GM12878 (cell line): ENCODE measurements around the gene TARBP1. TPM values are rescaled to one million over a fixed set of nuclear protein-coding genes. Genes with fewer than 3 reads are reported as not detected.

Source experiments
- ATAC-seq: fragments of 200-7000 bp; cut with Tn5 transposase; 3 replicates; pipeline ENCODE4 v1.9.1; 2020; ENCODE audit warnings: mild to moderate bottlenecking, moderate library complexity
- BruUV-seq: library from RNA; stranded (reverse); fragments of 400-500 nt; replicated peaks from 2 replicates; lab custom pipeline; 2021; lab: Mats Ljungman, UMichigan
- CTCF ChIA-PET: fragments of 300-600 bp; sonication (Branson Sonifier 250); formaldehyde crosslinking; extraction: SDS; loops from one replicate; lab custom pipeline; 2021; ENCODE audit warnings: inconsistent platforms; lab: Yijun Ruan, JAX
- POLR2A ChIA-PET: fragments of 350-600 bp; formaldehyde crosslinking; extraction: SDS; loops from one replicate; lab custom pipeline; 2021; ENCODE audit warnings: inconsistent platforms; lab: Charles Lee
- RAD21 ChIA-PET: fragments of 300-600 bp; sonication (Branson Sonifier 250); formaldehyde crosslinking; loops from one replicate; lab custom pipeline; 2023; ENCODE audit warnings: antibody characterized with exemption; ENCODE audit not compliant: unreplicated experiment; lab: Charles Lee
- SMC1A ChIA-PET: fragments of 300-600 bp; sonication (Branson Sonifier 250); formaldehyde crosslinking; loops from one replicate; lab custom pipeline; 2023; ENCODE audit not compliant: unreplicated experiment, uncharacterized antibody; lab: Charles Lee
- DNase-seq: peaks from one replicate; pipeline ENCODE4 v3.0.0-alpha.2; 2011; ENCODE audit warnings: low read depth, low spot score
- FAIRE-seq: peaks from 3 replicates; lab custom pipeline; 2011; peaks lifted over from hg19 to GRCh38; lab: Jason Lieb, UNC
- H2AFZ ChIP-seq: 2 replicates; pipeline ENCODE4 v1.6.0; 2011; ENCODE audit warnings: low read depth, low read length, control low read depth; ENCODE audit not compliant: control insufficient read depth
- H3K27ac ChIP-seq: 2 replicates; pipeline ENCODE4 v1.5.1; 2011; ENCODE audit warnings: control low read depth; ENCODE audit not compliant: control insufficient read depth, insufficient read depth
- H3K27me3 ChIP-seq, 2 experiments: replicated peaks in 1 of 2; 2 replicates each; pipeline versions ENCODE4 v1.6.0 to v1.6.1; 2011; ENCODE audit warnings: low read length in 1 of 2; ENCODE audit not compliant: control insufficient read depth in 2 of 2, insufficient read depth in 2 of 2
- H3K36me3 ChIP-seq, 2 experiments: 2 replicates each; pipeline ENCODE4 v1.5.1; 2011; ENCODE audit warnings: low read length in 1 of 2; ENCODE audit not compliant: control insufficient read depth in 2 of 2, insufficient read depth in 2 of 2
- H3K4me1 ChIP-seq: 2 replicates; pipeline ENCODE4 v1.6.1; 2011; ENCODE audit warnings: mild to moderate bottlenecking, low read length, moderate library complexity, mixed read lengths; ENCODE audit not compliant: control insufficient read depth, insufficient read depth
- H3K4me2 ChIP-seq: 2 replicates; pipeline ENCODE4 v1.6.0; 2011; ENCODE audit warnings: control low read depth; ENCODE audit not compliant: control insufficient read depth, insufficient read depth
- H3K4me3 ChIP-seq: fragments of 200-600 bp; sonication (generic); 2 replicates; pipeline ENCODE4 v1.5.1; 2016
- H3K79me2 ChIP-seq: 2 replicates; pipeline ENCODE4 v1.6.0; 2011; ENCODE audit warnings: low read length; ENCODE audit not compliant: control insufficient read depth, insufficient read depth
- H3K9ac ChIP-seq: 2 replicates; pipeline ENCODE4 v1.8.0; 2011; ENCODE audit warnings: low read length, control low read depth, mixed read lengths; ENCODE audit not compliant: control insufficient read depth, insufficient read depth
- H3K9me3 ChIP-seq: replicated peaks from 3 replicates; pipeline ENCODE4 v1.5.1; 2011; ENCODE audit warnings: mild to moderate bottlenecking, low read length; ENCODE audit not compliant: control insufficient read depth, insufficient read depth
- H4K20me1 ChIP-seq: 2 replicates; pipeline ENCODE4 v1.6.0; 2011; ENCODE audit not compliant: control insufficient read depth, insufficient read depth
- CHD2 ChIP-seq: IDR thresholded peaks from 2 replicates; pipeline ENCODE4 v1.6.1; 2011; ENCODE audit warnings: low read depth, low read length, improper control_type of control experiment, borderline replicate concordance
- CTCF ChIP-seq, 3 experiments: IDR thresholded peaks in 2 of 3; conservative IDR thresholded peaks in 1 of 3; 2 replicates each; pipeline ENCODE4 v1.5.1; 2011; ENCODE audit warnings: low read depth in 3 of 3, low read length in 3 of 3, mild to moderate bottlenecking in 3 of 3, control low read depth in 2 of 3, moderate library complexity in 2 of 3, inconsistent platforms in 1 of 3, mixed read lengths in 1 of 3; ENCODE audit not compliant: control insufficient read depth in 2 of 3, insufficient read depth in 1 of 3; ENCODE audit errors: extremely low read depth in 1 of 3
- MEF2B ChIP-seq: fragments of 450-650 bp; IDR thresholded peaks from 2 replicates; pipeline ENCODE4 v1.6.1; 2018; ENCODE audit warnings: mild to moderate bottlenecking, moderate library complexity; ENCODE audit not compliant: partially characterized antibody, poor library complexity, severe bottlenecking
- RAD21 ChIP-seq: IDR thresholded peaks from 2 replicates; pipeline ENCODE4 v1.6.1; 2011; ENCODE audit warnings: mild to moderate bottlenecking, low read depth, low read length, moderate library complexity; ENCODE audit not compliant: insufficient read depth
- RFX5 ChIP-seq: IDR thresholded peaks from 2 replicates; pipeline ENCODE4 v1.6.1; 2011; ENCODE audit warnings: low read depth, low read length, improper control_type of control experiment
- WGBS: methylation state at CpG from one replicate; pipeline ENCODE4 v1.1.6; 2016; ENCODE audit warnings: low lambda C conversion rate; ENCODE audit not compliant: insufficient replicate concordance, insufficient coverage; ENCODE audit errors: missing lambda C conversion rate; 5-methylcytosine and 5-hydroxymethylcytosine counted together
- in situ Hi-C: fragments of 300-500 bp; cut with MboI; formaldehyde crosslinking; loops from 9 replicates; pipeline ENCODE4 v1.14.3; 2018; ENCODE audit warnings: mixed read lengths
- intact Hi-C: fragments of 100-400 bp; cut with micrococcal nuclease; formaldehyde crosslinking; loops from one replicate; pipeline ENCODE4 v1.14.2; 2022; ENCODE audit not compliant: unreplicated experiment
- polyA plus RNA-seq, 11 experiments: library from polyadenylated mRNA; depleted of rRNA in 4 of 11; unstranded in 6 of 11; stranded (reverse) in 5 of 11; fragments of >200 nt; fragmentation: Nextera tagmentation in 4 of 11; fragmentation: Illumina TruSeq in 1 of 11; extraction: Ambion mirVana in 4 of 11; extraction: Trizol in 1 of 11; gene quantifications; 1 replicate in 1 of 11; 2 replicates in 10 of 11; pipeline versions ENCODE4 v1.2.1 to v1.2.3, GENCODE V29; 2011 to 2016; ENCODE audit warnings: inconsistent platforms in 2 of 11, missing spikeins in 2 of 11, low read depth in 1 of 11
- total RNA-seq, 4 experiments: library from RNA; depleted of rRNA in 3 of 4; stranded (reverse); fragments of >200 nt in 3 of 4; fragmentation: Illumina TruSeq in 1 of 4; extraction: Trizol in 1 of 4; gene quantifications; 2 replicates each; pipeline versions ENCODE4 v1.2.1 to v1.2.3, GENCODE V29; 2013 to 2021

The TARBP1 gene
- total and polyA plus RNA-seq, 10 of the 15 experiments (the other 5 are each of a cell fraction or from before 2014, with no cell fraction given): 10.8 to 94.4 (median 35.3) TPM

- WGBS: 91% methylated on average over 6 of the region's 6 CpGs
- FAIRE-seq: no peak
These were observed 85.8 kb downstream of the TARBP1 start for GRCh38 chr1:234393190-234393589.

More at GRCh38 chr1:234393190-234393589, 85.8 kb downstream of the TARBP1 start:
- Histone ChIP-seq H3K27ac (no peak overlapping the region), H3K4me3 (no peak overlapping the region), H4K20me1 (no peaks in the 10 kb centered on the region), H3K27me3 (no peaks in the 10 kb centered on the region), H3K79me2 (no peaks in the 10 kb centered on the region), H3K4me1 (peaks cover 5% of the 10 kb centered on the region), H2AFZ (no peak overlapping the region), H3K9me3 (no peaks in the 10 kb centered on the region), H3K4me2 (no peak overlapping the region), H3K9ac (no peak overlapping the region), H3K36me3 (peaks cover 0 to 13% of the 10 kb centered on the region in 2 experiments)
- POLR2A ChIA-PET: interaction anchor here (0.7 to 1.1 kb wide), 2 partner anchors 9 to 762 kb away, joined by 4 read pairs; no protein-coding TSS in a partner anchor
- CTCF ChIA-PET: interaction anchor here (0.9 kb wide), 2 partner anchors 86 to 107 kb away, joined by 3 read pairs; no protein-coding TSS in a partner anchor
- in situ Hi-C loops: no loop called here
- RAD21 ChIA-PET: no interaction called here
- intact Hi-C loops: no loop called here
- no peak for TF ChIP-seq CHD2
- peak; percentile 42; the same call in 1 of the 2 replicates for TF ChIP-seq RAD21
- no peak for TF ChIP-seq RFX5
- peak in 2 of 3 experiments; percentile 11 to 25; a peak in 2 of 6 replicates for TF ChIP-seq CTCF (IDR thresholded peaks at IDR 0.05 in 2 of 3, conservative IDR thresholded peaks at IDR 0.05 in 1 of 3; ENCODE audit: control insufficient read depth in 2 of 3, extremely low read depth in 1 of 3, insufficient read depth in 1 of 3, low read depth in 3 of 3, low read length in 3 of 3)
- no peak for TF ChIP-seq MEF2B
- no peak for ATAC-seq
- BruUV-seq: no TSS peak
- no peak for DNase-seq
- SMC1A ChIA-PET: interaction anchor here (1.0 to 1.1 kb wide), 2 partner anchors 9 to 19 kb away, joined by 3 to 6 read pairs; no protein-coding TSS in a partner anchor
